CD4-positive, alpha-beta T cell (primary cell): ENCODE measurements around the gene EDRF1. TPM values are rescaled to one million over a fixed set of nuclear protein-coding genes. Genes with fewer than 3 reads are reported as not detected.

Experiments used
- ATAC-seq: fragments of 200-7000 bp; cut with Tn5 transposase; one replicate; pipeline ENCODE4 v1.10.0; 2022; ENCODE audit warnings: mild to moderate bottlenecking; ENCODE audit not compliant: poor library complexity
- CTCF ChIA-PET: fragments of 350-600 bp; sonication (Branson Sonifier 250); formaldehyde crosslinking; loops from one replicate; lab custom pipeline; 2021; ENCODE audit warnings: antibody characterized with exemption, inconsistent platforms; lab: Charles Lee
- POLR2A ChIA-PET: fragments of 350-600 bp; sonication (Branson Sonifier 250); formaldehyde crosslinking; loops from one replicate; lab custom pipeline; 2021; ENCODE audit warnings: antibody characterized with exemption, inconsistent platforms; lab: Charles Lee
- DNase-seq, 14 experiments: peaks; one replicate each; pipeline ENCODE4 v3.0.0-alpha.2; 2013 to 2020; ENCODE audit warnings: mixed read lengths in 2 of 14
- H3K27ac ChIP-seq, 2 donors: one replicate each; pipeline versions ENCODE4 v1.5.1 to v1.7.0; 2013; ENCODE audit warnings: low read length in 2 of 2, low read depth in 1 of 2, mild to moderate bottlenecking in 1 of 2
- H3K27me3 ChIP-seq, 2 experiments: 1 replicate in 1 of 2; 2 replicates in 1 of 2; pipeline versions ENCODE4 v1.6.1 to v1.7.0; 2013; ENCODE audit warnings: low read length in 2 of 2, control low read depth in 1 of 2, mild to moderate bottlenecking in 1 of 2, moderate library complexity in 1 of 2; ENCODE audit not compliant: insufficient read depth in 2 of 2, control insufficient read depth in 1 of 2
- H3K36me3 ChIP-seq: one replicate; pipeline ENCODE4 v1.6.1; 2013; ENCODE audit warnings: low read length, control low read depth; ENCODE audit not compliant: insufficient read depth
- H3K4me1 ChIP-seq: one replicate; pipeline ENCODE4 v1.6.1; 2013; ENCODE audit warnings: low read length, control low read depth; ENCODE audit not compliant: insufficient read depth
- H3K4me3 ChIP-seq: one replicate; pipeline ENCODE4 v1.5.1; 2013; ENCODE audit warnings: mild to moderate bottlenecking, low read length, moderate library complexity
- H3K9me3 ChIP-seq, 2 experiments: 1 replicate in 1 of 2; 2 replicates in 1 of 2; pipeline versions ENCODE4 v1.6.1 to v1.7.0; 2013; ENCODE audit warnings: low read length in 2 of 2, mild to moderate bottlenecking in 2 of 2, control low read depth in 1 of 2, moderate library complexity in 1 of 2; ENCODE audit not compliant: control insufficient read depth in 1 of 2, insufficient read depth in 1 of 2
- H3K27ac Mint-ChIP-seq: one replicate; pipeline ENCODE4 v1.8.0; 2020; ENCODE audit warnings: mixed read lengths
- H3K27me3 Mint-ChIP-seq: one replicate; pipeline ENCODE4 v1.8.0; 2021; ENCODE audit warnings: mixed read lengths
- H3K36me3 Mint-ChIP-seq: one replicate; pipeline ENCODE4 v1.8.0; 2021; ENCODE audit warnings: low read depth, mixed read lengths
- H3K4me1 Mint-ChIP-seq: one replicate; pipeline ENCODE4 v1.8.0; 2021; ENCODE audit warnings: low read depth, mixed read lengths
- H3K4me3 Mint-ChIP-seq: one replicate; pipeline ENCODE4 v1.8.0; 2020; ENCODE audit warnings: mild to moderate bottlenecking, mixed read lengths
- H3K9me3 Mint-ChIP-seq: one replicate; pipeline ENCODE4 v1.8.0; 2020; ENCODE audit warnings: mixed read lengths
- intact Hi-C, 2 experiments: fragments of 100-400 bp; cut with DNase I in 1 of 2; cut with micrococcal nuclease in 1 of 2; formaldehyde crosslinking; loops; one replicate each; pipeline versions ENCODE4 v1.15.1 to v1.9.0; 2023 to 2025; cut with DNase I, micrococcal nuclease
- total RNA-seq, 174 experiments: library from RNA in 2 of 174; stranded (reverse) in 2 of 174; gene quantifications; one replicate each; pipeline ENCODE4 v1.2.3 and lab custom pipeline; 2021 to 2026
- TF ChIP-seq, protein P1 (sequence below): fragments of 200-600 bp; IDR thresholded peaks from one replicate; pipeline ENCODE4 v1.8.0; 2022; ENCODE audit warnings: antibody characterized with exemption, mild to moderate bottlenecking

Gene EDRF1
- total RNA-seq, 2 experiments from 2014 or later: 39.0 to 39.8 TPM

DNA sequence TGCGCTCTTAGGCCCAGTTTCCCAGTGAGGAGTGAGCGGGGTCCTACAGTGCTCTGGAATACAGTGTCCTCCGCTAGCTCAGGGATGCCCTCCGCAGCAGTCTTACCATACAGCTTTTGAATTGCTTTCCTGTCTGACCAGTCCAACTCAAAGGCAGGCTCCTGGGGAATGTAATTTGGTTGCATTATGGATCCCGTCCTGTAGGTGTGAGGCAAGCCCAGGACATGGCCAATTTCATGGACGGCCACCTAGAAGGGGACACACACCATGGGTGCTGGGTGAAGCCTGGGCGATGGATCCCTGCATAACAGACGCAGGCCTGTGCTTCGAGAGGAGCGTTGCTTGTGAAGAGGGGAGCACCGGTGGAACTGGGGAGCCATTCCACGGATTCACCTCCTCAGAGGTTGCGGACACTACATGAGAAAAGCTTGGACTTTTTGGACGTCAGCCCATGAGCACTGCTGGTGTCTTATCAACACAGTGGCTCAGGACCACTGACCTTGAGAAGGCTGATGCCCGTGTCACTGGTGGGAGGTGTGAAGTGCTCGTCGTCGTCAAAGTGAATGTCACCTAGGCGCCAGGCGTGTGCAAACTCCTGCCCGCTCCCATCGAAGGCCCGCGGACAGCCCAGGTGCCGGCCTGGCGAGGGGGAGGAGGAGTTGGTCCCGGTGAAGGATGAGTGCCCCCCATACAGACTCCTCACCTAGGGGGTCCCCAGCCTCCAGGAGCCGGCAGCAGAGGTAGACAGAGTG lies 52.8 kb downstream of the EDRF1 start:
- H3K36me3 Mint-ChIP-seq: peaks cover 16% of the 10 kb centered on the region
- H3K27me3 Mint-ChIP-seq: peaks cover 5% of the 10 kb centered on the region
- H3K4me3 Mint-ChIP-seq: no peak overlapping the region
- Histone ChIP-seq H3K4me1 (no peaks in the 10 kb centered on the region), H3K27ac (no peak overlapping the region), H3K27me3 (no peaks in the 10 kb centered on the region), H3K36me3 (no peaks in the 10 kb centered on the region), H3K9me3 (peaks cover 0 to 9% of the 10 kb centered on the region in 2 experiments), H3K4me3 (no peak overlapping the region)
- ChIA-PET POLR2A (no interaction called here), CTCF (no interaction called here)
- intact Hi-C loops: no loop called here
- no peak for ATAC-seq
- H3K4me1 Mint-ChIP-seq: no peaks in the 10 kb centered on the region
- no peak for DNase-seq
- TF ChIP-seq, protein P1, sequence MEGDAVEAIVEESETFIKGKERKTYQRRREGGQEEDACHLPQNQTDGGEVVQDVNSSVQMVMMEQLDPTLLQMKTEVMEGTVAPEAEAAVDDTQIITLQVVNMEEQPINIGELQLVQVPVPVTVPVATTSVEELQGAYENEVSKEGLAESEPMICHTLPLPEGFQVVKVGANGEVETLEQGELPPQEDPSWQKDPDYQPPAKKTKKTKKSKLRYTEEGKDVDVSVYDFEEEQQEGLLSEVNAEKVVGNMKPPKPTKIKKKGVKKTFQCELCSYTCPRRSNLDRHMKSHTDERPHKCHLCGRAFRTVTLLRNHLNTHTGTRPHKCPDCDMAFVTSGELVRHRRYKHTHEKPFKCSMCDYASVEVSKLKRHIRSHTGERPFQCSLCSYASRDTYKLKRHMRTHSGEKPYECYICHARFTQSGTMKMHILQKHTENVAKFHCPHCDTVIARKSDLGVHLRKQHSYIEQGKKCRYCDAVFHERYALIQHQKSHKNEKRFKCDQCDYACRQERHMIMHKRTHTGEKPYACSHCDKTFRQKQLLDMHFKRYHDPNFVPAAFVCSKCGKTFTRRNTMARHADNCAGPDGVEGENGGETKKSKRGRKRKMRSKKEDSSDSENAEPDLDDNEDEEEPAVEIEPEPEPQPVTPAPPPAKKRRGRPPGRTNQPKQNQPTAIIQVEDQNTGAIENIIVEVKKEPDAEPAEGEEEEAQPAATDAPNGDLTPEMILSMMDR: no peak
- H3K27ac Mint-ChIP-seq: no peak overlapping the region
- no peaks in the 10 kb centered on the region for H3K9me3 Mint-ChIP-seq

DNA sequence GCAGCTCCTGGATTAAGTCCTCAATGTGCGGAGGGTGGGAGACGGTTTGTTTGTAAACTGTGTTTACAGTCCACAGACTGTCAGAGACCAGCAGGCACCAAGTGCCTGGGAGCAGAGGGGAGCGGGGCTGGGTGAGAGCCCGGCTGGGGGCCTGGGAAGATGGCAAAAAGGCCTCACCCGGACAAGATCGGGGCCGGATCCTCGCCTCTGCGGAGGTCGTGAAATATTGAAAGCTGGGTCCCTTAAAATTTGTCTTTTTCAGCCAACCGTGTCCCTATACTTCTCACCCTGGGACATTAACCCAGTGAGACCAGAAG lies 53.3 kb downstream of the EDRF1 start:
- TF ChIP-seq, protein P1: no peak
- Mint-ChIP-seq H3K4me1 (no peaks in the 10 kb centered on the region), H3K36me3 (peaks cover 10% of the 10 kb centered on the region), H3K27me3 (peaks cover 5% of the 10 kb centered on the region), H3K9me3 (no peaks in the 10 kb centered on the region), H3K27ac (no peak overlapping the region), H3K4me3 (no peak overlapping the region)
- no peaks in the 10 kb centered on the region for H3K27me3 ChIP-seq
- no peaks in the 10 kb centered on the region for H3K36me3 ChIP-seq
- H3K4me3 ChIP-seq: no peak overlapping the region
- peaks cover 0 to 9% of the 10 kb centered on the region in 2 experiments for H3K9me3 ChIP-seq
- no peak overlapping the region for H3K27ac ChIP-seq
- ChIA-PET CTCF (no interaction called here), POLR2A (no interaction called here)
- intact Hi-C loops: no loop called here
- no peaks in the 10 kb centered on the region for H3K4me1 ChIP-seq
- DNase-seq (no peak), ATAC-seq (no peak)

DNA sequence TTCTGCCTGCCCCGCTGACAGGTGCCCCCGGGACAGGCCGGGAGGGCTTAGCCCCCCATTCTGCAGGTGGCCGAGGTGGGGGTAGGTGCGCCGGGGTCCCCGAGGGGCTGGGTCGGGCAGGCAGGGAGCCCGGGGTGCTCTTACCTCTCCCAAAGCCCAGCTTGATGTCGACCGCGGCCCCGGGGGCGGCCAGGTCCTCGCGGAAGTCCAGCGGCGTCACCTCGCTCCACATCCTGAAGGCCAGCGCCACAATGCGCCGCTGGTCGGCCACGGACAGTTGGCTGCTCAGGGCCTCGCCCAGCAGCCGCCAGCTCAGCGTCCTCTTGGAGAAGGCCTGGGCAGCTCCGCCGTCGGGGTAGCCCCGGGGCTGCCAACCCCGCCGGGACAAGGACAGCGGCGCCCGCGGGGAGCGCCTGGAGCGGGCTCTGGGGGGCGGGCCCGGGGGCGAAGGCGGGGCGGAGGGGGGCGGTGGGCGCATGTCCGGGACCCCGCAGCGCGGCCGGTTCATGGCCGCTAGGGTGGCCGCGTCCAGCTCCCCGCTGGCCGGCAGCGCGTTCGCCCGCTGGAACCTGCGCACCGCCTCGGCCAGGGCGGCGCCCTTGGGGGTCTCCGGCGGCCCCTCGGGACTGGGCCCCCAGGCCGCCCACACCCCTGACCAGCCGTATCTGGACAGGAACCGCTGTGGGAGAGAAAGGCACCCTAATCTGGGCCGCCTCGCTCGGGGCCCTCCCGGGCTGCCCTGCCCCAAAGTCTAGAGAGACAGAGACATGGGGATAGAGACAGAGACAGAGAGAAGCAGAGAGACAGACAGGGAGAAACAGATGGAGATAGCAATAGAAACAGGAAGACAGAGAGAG lies 54.4 kb downstream of the EDRF1 start:
- H3K4me3 ChIP-seq: no peak overlapping the region
- Mint-ChIP-seq H3K36me3 (peaks cover 5% of the 10 kb centered on the region), H3K4me3 (no peak overlapping the region), H3K9me3 (no peaks in the 10 kb centered on the region), H3K27ac (no peak overlapping the region), H3K27me3 (peaks cover 5% of the 10 kb centered on the region), H3K4me1 (no peaks in the 10 kb centered on the region)
- DNase-seq: no peak
- no peak overlapping the region for H3K27ac ChIP-seq
- H3K9me3 ChIP-seq: peaks cover 0 to 9% of the 10 kb centered on the region in 2 experiments
- ChIA-PET CTCF (no interaction called here), POLR2A (interaction anchor here (0.6 kb wide), 1 partner anchor 10 kb away, joined by 3 read pairs; no protein-coding TSS in a partner anchor)
- TF ChIP-seq, protein P1: no peak
- no peaks in the 10 kb centered on the region for H3K27me3 ChIP-seq
- H3K4me1 ChIP-seq: no peaks in the 10 kb centered on the region
- intact Hi-C loops: no loop called here
- ATAC-seq: no peak
- no peaks in the 10 kb centered on the region for H3K36me3 ChIP-seq
